Amygdala (tissue), 56 donors: ENCODE measurements around the gene SYNE1.
A peak's percentile ranks its signal among the peaks of the same experiment; 100 is the strongest.
"Not testable (repeated sequence)": the region's sequence is repeated elsewhere in the genome, so short reads cannot be mapped to it uniquely, and the experiment has no call there.

ENCODE experiments used
- DNase-seq, 56 donors: peaks; one replicate each; lab custom pipeline; 2025; lab: John Stamatoyannopoulos, UW

SYNE1 gene, protein sequence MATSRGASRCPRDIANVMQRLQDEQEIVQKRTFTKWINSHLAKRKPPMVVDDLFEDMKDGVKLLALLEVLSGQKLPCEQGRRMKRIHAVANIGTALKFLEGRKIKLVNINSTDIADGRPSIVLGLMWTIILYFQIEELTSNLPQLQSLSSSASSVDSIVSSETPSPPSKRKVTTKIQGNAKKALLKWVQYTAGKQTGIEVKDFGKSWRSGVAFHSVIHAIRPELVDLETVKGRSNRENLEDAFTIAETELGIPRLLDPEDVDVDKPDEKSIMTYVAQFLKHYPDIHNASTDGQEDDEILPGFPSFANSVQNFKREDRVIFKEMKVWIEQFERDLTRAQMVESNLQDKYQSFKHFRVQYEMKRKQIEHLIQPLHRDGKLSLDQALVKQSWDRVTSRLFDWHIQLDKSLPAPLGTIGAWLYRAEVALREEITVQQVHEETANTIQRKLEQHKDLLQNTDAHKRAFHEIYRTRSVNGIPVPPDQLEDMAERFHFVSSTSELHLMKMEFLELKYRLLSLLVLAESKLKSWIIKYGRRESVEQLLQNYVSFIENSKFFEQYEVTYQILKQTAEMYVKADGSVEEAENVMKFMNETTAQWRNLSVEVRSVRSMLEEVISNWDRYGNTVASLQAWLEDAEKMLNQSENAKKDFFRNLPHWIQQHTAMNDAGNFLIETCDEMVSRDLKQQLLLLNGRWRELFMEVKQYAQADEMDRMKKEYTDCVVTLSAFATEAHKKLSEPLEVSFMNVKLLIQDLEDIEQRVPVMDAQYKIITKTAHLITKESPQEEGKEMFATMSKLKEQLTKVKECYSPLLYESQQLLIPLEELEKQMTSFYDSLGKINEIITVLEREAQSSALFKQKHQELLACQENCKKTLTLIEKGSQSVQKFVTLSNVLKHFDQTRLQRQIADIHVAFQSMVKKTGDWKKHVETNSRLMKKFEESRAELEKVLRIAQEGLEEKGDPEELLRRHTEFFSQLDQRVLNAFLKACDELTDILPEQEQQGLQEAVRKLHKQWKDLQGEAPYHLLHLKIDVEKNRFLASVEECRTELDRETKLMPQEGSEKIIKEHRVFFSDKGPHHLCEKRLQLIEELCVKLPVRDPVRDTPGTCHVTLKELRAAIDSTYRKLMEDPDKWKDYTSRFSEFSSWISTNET (N-terminal part only)

DNA sequence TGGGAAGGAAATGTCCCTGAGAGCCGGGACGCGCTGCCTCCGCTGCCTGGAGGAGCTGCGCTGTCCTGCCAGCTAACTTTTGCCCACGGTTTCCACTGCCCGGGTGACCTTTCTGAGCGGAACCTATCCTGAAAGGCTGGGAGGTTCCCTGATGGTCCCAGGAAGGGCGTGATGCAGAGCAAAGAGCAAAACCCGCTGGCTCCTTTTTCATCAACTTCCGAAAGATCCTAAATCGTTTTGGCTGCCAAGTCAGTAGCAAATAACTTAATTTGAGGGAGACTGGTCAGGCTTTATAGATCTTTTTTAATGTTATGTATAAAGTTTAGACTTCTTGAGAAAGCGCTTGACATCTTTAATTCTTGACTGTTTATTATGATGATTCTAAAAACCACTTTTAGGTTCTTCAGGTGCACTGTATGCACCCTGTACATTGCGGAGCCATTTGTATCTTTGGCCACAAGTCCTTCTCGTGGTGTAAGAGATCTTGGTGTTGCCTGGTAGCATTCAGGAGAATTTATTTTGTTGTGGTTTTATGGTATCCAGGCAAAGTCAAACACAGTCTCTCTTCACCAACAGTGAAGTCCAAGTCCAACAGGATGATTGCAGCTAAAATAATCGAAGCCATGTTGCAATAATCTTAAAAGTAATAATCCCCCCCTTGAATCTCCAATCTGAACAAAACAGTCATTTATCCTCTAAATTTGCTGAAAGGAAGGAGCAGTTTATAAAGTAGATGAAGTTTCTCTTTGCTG is at the start of gene SYNE1:
TSS of gene SYNE1 (minus strand) at position 67 of the 752 bp plus-strand sequence. CDS start 9,031 bp downstream, outside the sequence.
- DNase-seq, result peak in 1 of 56 donors; percentile 37

DNA sequence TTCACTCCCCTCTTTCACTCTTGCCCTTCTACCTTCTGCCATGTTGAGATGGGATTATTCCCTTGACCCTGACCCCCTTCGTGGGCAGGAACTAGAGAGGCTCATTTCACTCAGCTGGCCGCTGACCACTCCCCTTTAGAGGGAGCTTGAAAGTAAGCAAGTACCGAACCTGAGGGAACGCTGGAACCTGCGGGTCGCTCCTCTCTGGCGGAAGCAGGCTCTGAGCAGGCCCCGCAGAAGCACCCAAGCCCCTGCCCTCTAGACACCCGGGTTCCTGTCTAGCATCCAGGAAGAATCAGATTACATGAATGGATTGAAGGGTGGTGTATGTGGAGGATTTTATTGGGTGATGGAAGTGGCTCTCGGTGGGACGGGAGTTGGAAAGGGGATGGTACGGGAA is 48.7 kb upstream of the SYNE1 start:
- DNase-seq, result no peak

DNA sequence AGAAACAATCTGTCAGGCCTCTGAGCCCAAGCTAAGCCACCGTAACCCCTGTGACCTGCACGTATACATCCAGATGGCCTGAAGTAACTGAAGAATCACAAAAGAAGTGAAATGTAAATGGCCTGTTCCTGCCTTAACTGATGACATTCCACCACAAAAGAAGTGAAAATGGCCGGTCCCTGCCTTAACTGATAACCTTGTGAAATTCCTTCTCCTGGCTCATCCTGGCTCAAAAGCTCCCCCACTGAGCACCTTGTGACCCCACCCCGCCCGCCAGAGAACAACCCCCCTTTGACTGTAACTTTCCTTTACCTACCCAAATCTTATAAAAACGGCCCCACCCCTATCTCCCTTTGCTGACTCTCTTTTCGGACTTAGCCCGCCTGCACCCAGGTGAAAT is 45.8 kb upstream of the SYNE1 start:
- not testable (repeated sequence) for DNase-seq

DNA sequence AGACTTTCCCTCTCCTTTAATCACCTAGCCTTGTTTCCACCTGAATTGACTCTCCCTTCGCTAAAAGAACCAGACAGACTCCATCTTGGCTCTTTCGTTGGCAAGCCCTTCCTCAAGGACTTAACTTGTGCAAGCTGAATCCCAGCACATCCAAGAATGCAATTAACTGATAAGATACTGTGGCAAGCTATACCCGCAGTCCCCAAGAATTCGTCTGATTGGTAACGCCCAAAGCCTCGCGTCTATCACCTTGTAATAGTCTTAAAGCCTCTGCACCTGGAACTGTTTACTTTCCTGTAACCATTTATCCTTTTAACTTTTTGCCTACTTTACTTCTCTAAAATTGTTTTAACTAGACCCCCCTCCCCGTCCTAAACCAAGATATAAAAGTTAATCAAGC is 45.0 kb upstream of the SYNE1 start:
- DNase-seq, result no peak

DNA sequence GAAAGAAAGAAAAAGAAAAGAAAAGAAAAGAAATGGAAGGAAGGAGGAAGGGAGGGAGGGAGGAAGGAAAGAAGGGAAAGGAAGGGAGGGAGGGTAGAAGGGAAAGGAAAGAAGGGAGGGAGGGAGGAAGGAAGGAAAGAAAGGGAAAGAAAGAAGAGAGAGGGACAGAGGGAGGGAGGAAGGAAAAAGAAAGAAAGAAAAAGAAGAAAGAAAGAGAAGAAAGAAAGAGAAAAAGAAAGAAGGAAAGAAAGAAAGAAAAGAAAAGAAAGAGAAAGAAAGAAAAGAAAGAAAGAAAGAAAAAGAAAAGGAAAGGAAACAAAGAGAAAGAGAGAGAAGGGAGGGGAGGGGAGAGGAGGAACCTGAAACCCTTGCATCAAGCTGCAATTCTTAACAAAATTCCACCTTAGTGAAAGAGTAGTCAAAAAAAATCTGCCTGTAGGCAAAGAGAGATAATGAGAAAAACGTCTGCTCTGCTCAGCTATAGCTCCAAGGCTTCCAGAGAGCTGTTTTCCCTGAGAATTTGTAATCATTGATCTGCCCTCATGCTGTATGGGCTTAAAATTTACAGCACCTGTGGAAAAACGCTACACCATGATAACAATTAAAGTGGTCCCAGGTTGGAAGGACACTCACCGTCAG is 43.8 kb upstream of the SYNE1 start:
- no peak for DNase-seq

DNA sequence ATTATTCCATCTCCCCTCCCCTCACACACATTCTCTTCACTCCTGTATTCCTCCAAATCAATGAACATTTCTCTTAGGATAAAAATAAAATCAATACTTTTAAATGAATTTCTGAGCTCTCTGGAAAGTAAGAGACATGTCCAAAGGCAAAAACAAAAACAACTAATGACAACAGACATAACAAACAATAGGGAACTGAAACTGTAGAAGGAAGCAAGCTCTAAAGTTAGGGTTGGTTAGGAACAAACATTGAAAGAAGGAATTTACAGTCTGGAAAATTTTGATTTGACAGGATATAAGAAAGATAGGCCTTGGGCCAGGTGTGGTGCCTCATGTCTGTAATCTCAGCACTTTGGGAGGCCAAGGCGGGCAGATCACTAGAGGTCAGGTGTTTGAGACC is 43.0 kb upstream of the SYNE1 start:
- DNase-seq, result no peak

DNA sequence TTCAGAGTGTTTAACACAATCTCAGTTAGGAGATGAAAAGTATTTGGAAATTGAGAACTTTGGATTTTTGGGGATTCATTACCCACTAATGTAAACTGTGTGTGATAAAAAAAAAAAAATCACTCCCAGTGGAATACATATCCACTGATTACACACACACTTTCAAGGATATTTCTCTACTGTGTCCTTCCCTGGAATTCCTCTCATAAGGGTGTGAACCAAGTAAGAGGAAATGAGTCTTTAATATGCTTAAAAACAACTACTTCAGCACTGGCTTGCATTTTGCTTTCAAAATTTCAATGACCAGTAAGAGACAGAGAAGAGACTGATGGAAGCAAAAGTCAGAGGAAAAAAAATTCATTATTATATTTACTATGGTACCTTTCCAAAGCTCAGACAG is 36.1 kb upstream of the SYNE1 start:
- no peak for DNase-seq

DNA sequence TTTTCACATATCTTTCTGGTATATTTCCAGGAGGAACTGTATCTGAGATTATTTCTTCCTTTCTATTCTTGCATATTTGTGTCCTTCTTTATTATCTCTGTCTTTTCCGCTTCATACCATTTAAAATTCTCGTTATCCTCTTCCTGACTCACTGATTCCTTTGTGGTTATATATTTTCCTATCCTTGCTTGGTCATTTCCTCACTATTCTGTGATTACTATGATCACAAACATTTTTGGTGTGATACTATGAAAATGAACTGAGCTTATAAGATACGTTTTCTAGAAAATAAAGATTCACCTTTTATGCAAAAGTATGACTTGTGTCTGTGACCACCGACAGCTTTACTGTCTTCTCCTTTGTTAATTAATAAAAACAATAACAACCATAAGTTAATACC is 34.0 kb upstream of the SYNE1 start:
- no peak for DNase-seq

DNA sequence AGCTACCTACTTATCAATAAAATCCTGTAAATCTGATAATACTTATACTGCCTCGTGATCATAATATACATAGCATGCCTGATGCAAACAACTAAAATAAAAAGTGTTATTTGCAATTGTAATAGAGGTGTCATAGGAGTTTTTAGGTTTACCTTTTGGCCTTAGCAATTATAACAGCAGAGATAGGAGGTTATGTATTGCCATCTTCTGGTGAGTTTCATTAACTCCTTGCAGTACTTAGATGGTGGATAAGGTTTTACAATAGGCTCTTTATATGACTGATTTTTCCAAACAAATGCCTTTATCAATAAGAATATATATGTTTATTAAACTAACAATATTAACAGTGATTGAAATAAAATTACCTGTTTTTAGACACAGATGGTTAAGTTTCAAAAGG is 32.7 kb upstream of the SYNE1 start:
- no peak for DNase-seq

DNA sequence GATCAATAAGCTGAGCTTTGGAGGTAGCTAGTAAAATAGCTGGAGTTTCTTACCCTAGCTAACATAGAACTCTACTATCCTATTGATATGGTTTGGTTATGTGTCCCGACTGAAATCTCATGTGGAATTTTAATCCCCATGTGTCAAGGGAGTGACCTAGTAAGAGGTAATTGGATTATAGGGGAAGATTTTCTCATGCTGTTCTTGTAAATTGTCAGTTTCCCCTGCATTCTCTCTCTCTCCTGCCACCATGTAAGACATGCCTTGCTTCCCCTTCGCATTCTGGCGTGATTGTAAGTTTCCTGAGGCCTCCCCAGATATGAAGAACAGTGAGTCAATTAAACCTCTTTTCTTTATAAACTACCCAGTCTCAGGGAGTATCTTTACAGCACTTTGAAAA is 24.6 kb upstream of the SYNE1 start:
- no peak for DNase-seq

DNA sequence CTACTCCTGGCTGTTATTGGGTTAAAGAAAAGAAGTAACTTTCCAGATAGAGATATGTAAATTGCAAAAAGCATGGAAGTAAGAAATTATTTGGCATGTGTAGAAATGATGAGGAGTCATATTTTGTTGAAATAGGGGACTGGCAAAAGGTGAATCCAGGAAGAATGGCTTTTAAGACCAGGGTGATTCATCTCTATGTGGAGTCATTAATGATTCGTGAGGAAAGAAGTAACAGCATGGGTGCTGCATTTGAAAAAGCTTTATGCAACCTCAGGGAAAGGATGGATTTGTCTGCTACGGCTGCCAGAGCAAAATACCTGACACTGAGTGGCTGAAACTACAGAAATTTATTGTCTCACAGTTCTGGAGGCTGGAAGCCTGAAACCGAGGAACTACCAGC is 14.8 kb upstream of the SYNE1 start:
- no peak for DNase-seq

DNA sequence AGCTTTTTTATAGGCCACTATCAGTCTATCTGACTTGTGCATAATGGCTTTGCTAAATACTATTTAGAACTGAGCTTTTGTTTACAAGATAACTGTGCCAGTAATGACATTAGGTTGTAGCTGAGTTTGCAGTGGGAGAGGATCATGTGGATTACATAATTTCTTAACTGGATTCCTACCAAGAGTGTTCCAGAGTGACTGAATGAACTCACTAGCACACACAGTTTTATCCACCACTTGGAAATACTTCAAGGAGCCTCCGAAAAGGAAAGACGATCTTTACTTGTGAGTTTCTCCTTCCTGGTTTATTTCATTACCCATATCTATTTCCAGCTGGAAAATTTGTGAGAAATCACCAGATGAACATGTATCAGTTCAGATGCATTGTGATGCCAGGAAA is 10.9 kb upstream of the SYNE1 start:
- DNase-seq, result no peak

DNA sequence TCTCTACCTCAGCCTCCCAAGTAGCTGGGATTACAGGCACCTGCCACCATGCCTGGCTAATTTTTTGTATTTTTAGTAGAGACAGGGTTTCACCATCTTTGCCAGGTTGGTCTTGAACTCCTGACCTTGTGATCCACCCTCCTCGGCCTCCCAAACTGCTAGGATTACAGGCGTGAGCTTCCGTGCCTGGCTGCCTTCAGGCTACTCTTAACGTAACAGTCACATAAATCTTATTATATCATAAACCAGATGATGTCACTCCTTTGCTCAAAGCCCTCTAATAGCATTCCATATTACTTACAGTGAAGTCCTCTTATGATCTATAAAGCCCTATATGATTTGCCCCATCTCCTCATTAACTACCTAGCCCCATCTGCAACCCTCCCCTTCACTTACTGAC is 9.6 kb upstream of the SYNE1 start:
- DNase-seq, result not testable (repeated sequence)

DNA sequence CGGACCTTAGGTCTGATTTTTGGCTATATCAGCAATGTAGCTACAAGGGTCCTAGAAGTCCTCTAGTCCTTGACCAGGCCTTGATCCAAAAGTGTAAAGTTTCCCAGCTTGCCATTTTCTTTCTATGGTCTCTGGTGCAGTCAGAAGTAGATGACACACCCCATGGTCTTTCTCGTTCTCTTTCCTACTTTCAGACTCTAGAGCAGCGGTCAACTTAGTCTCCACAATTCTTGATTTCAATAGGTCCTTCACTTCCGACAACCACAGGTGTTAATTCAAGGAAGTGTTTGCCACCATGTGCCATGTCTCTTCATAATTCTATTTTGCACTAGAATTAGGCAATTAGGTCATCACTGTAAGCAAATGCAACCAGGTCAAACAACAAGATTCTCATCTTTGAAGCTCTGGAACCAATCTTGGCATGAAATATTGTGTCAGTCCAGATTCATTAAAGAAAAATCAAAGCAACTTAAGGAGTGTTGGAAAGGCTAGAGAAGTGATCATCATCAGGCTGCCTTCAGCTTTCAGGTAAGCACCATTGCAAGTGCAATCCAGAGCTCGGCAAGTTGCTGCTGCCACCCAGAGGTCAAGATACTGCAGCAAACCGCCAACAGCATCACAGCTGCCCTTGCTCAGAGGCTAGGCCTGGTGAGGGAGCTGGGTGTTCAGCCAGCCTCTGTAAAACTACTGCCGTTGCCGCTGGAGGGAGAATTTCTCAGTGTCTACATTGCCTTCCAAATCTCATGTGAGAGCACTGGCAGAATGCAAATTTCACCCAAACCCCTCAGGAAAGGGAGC is 5.6 kb upstream of the SYNE1 start:
- DNase-seq, result peak in 36 of 56 donors; percentile 2 to 64 (median 24)

DNA sequence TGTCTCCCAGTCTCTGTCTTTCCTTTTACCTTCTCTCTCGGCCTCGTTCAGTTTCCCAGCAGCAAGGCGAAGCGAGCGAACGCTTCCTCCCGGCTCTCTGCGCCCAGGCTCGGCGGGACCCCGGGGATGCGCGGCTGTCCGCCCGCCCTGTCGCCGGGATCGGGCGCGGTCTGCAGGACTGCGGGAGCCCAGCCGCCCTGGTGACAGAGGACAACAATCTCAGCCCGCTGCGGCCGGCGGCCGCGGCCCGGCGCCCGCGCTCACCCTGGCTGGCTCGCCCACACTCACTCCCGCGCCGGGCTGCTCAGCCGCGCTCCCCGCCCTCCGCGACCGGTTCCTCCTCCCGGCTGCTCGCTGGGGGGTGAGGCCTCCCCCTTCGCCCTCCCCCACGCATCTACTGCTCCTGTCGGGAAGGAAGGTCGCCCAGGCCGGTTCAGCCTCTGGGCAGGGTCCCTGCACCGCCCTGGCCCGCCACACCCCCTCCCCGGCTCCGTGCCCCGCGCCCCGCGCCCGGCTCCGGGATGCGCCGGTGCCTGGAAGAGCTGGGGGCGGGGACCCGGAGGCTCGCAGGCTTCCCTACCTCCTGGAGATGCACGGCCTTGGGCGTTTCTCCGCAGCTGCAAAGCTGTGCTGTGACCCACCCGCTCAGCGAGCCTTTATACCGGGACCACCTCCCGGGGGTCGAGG is 410 bp downstream of the SYNE1 start:
- peak in 33 of 56 donors; percentile 2 to 59 (median 33) for DNase-seq

DNA sequence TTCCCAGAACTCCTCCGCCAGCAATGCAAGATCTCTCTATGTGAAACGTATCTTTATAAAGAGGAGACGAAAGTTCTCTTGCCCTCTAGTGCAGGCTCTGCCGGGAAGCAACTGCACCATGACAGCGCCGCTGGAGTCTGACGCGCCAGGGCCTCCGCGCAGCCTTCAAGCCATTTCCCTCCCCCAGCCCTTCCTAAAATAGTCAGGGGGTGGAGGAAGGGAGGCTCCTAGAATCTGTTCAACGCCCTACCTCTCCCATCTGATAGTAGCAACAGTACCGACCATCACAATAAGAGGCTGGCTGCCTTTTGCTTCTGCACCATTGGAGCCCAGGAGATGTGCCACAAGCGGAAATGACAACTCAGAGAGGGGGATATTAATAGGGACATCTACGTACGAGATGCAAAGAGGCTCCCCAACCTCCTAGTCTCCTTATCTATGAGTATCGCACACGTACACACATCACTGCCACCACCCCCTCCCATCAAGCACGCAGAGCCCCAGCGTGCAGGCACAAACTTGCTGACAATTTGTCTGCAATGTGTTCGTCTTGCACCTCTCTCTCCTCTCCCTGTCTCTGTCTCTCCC is 1.0 kb downstream of the SYNE1 start:
- DNase-seq, result peak in 46 of 56 donors; percentile 5 to 70 (median 42)

DNA sequence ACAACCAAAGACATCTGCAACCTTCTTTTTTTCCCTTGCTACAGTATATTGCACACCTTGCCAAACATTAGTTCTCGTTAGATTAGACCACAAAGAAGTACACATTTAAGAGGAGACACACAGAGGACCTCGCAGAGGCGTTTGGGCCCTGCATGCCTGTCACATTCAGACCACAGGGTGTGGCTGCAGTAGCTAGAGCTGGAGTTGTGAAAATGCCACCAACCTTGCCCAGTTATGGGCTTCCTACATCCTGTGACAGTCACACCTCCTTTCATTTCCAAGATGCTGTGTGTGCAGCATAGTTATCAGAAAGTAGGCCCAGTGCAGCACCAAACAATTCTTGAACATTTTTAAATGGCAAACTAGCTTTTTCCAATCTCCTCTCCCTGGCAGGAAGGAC is 2.4 kb downstream of the SYNE1 start:
- DNase-seq, result no peak
